ENCODE results near the gene CDH11.

Gene CDH11

GRCh38 chr16:65059406-65059980, 62.4 kb downstream of the CDH11 start:
- H3K9me3 ChIP-seq (ENCODE audit: insufficient read depth, low read length), result no peaks in the 10 kb centered on the region
- H2AFZ ChIP-seq (ENCODE audit: low read depth, low read length), result no peak overlapping the region
- no peak overlapping the region for H3K4me3 ChIP-seq (ENCODE audit: low read length)
- no peaks in the 10 kb centered on the region for H3K4me1 ChIP-seq (ENCODE audit: low read length)
- H3K36me3 ChIP-seq (replicated peaks; ENCODE audit: low read depth, low read length), result no peaks in the 10 kb centered on the region
- no peak overlapping the region for H3K4me2 ChIP-seq (ENCODE audit: low read length)
- H3K79me2 ChIP-seq (ENCODE audit: low read length), result no peaks in the 10 kb centered on the region
- no peak for TF ChIP-seq EZH2phosphoT487 (IDR thresholded peaks at IDR 0.05; ENCODE audit: low read depth)
- TF ChIP-seq, protein P1, sequence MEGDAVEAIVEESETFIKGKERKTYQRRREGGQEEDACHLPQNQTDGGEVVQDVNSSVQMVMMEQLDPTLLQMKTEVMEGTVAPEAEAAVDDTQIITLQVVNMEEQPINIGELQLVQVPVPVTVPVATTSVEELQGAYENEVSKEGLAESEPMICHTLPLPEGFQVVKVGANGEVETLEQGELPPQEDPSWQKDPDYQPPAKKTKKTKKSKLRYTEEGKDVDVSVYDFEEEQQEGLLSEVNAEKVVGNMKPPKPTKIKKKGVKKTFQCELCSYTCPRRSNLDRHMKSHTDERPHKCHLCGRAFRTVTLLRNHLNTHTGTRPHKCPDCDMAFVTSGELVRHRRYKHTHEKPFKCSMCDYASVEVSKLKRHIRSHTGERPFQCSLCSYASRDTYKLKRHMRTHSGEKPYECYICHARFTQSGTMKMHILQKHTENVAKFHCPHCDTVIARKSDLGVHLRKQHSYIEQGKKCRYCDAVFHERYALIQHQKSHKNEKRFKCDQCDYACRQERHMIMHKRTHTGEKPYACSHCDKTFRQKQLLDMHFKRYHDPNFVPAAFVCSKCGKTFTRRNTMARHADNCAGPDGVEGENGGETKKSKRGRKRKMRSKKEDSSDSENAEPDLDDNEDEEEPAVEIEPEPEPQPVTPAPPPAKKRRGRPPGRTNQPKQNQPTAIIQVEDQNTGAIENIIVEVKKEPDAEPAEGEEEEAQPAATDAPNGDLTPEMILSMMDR (IDR thresholded peaks at IDR 0.05; ENCODE audit: low read depth, low read length), result no peak
- H4K20me1 ChIP-seq (ENCODE audit: insufficient read depth, low read length), result no peaks in the 10 kb centered on the region
- no peak overlapping the region for H3K9ac ChIP-seq (ENCODE audit: low read length)
- no peaks in the 10 kb centered on the region for H3K27me3 ChIP-seq (ENCODE audit: low read depth, low read length)
- H3K27ac ChIP-seq (ENCODE audit: low read length), result no peak overlapping the region

DNA sequence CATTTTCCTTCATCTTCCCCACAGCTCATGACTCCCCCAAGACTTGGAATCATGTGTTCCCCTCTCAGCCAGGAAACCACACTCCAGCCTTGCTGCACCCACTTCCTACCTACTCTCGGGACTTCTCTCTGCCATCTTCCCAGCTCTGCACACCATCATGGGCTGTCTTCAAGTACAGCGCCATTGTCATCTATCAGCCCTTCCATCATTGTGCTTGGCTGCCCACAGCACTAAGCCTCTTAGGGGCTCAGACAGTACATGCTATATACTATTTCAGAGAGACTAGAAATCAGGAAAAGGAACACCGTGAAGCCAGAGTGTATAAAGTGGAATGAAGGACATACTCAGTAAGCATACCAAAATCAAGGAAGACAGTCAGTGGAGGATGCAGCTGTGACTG, 64.7 kb downstream of the CDH11 start:
- Histone ChIP-seq H3K9ac (ENCODE audit: low read length) (no peak overlapping the region), H4K20me1 (ENCODE audit: insufficient read depth, low read length) (no peaks in the 10 kb centered on the region), H3K4me1 (ENCODE audit: low read length) (no peaks in the 10 kb centered on the region), H3K36me3 (replicated peaks; ENCODE audit: low read depth, low read length) (no peaks in the 10 kb centered on the region), H3K9me3 (ENCODE audit: insufficient read depth, low read length) (no peaks in the 10 kb centered on the region), H3K4me3 (ENCODE audit: low read length) (no peak overlapping the region), H2AFZ (ENCODE audit: low read depth, low read length) (no peak overlapping the region), H3K79me2 (ENCODE audit: low read length) (no peaks in the 10 kb centered on the region), H3K27ac (ENCODE audit: low read length) (no peak overlapping the region), H3K4me2 (ENCODE audit: low read length) (no peak overlapping the region), H3K27me3 (ENCODE audit: low read depth, low read length) (no peaks in the 10 kb centered on the region)
- TF ChIP-seq EZH2phosphoT487 (IDR thresholded peaks at IDR 0.05; ENCODE audit: low read depth), result no peak
- TF ChIP-seq, protein P1 (IDR thresholded peaks at IDR 0.05; ENCODE audit: low read depth, low read length), result no peak

DNA sequence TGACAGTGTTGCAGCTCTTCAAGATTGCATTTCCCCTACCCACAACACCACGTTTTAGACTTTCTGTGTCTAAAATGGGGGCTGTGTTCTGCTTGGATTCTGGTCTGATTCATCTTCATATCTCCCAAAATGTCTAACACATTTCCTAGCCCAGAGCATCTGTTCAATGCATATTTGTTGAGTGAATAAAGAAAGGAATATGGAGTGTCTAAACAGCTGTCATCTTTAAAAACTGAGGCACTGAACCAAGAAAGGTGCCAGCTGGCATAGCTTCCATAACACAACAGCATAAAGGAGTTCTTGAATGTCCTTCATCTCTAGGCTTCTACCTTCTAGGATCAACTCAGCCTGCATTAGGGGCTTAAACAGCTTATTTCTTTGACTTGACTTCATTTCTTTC, 67.4 kb downstream of the CDH11 start:
- Histone ChIP-seq H3K27ac (ENCODE audit: low read length) (no peak overlapping the region), H3K9me3 (ENCODE audit: insufficient read depth, low read length) (no peaks in the 10 kb centered on the region), H3K79me2 (ENCODE audit: low read length) (no peaks in the 10 kb centered on the region), H3K4me2 (ENCODE audit: low read length) (no peak overlapping the region), H3K9ac (ENCODE audit: low read length) (no peak overlapping the region), H4K20me1 (ENCODE audit: insufficient read depth, low read length) (no peaks in the 10 kb centered on the region), H3K36me3 (replicated peaks; ENCODE audit: low read depth, low read length) (no peaks in the 10 kb centered on the region), H3K4me3 (ENCODE audit: low read length) (no peak overlapping the region), H3K4me1 (ENCODE audit: low read length) (no peaks in the 10 kb centered on the region), H2AFZ (ENCODE audit: low read depth, low read length) (no peak overlapping the region), H3K27me3 (ENCODE audit: low read depth, low read length) (no peaks in the 10 kb centered on the region)
- TF ChIP-seq, protein P1 (IDR thresholded peaks at IDR 0.05; ENCODE audit: low read depth, low read length), result no peak
- no peak for TF ChIP-seq EZH2phosphoT487 (IDR thresholded peaks at IDR 0.05; ENCODE audit: low read depth)

DNA sequence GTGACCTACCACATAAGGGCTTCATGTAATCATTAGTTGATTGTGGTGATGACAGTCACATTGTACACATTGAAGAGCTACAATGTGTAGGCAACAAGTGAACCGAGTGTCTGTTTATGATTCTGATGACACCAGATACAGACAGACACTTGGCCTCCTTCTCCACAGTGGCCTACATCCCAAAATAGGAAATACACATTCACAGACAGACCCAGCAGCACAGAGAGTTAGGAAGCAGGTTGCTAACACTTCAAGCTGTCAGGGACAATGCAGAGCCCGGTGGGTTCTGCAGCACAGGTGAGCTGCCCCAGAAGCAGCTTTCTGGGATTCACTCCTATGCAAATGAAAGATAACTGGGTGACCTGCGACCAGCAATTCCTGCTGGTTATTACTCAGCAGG, 72.2 kb downstream of the CDH11 start:
- no peak overlapping the region for H3K4me3 ChIP-seq (ENCODE audit: low read length)
- H3K79me2 ChIP-seq (ENCODE audit: low read length), result no peaks in the 10 kb centered on the region
- no peak overlapping the region for H3K9ac ChIP-seq (ENCODE audit: low read length)
- H3K27ac ChIP-seq (ENCODE audit: low read length), result no peak overlapping the region
- H4K20me1 ChIP-seq (ENCODE audit: insufficient read depth, low read length), result no peaks in the 10 kb centered on the region
- no peak overlapping the region for H2AFZ ChIP-seq (ENCODE audit: low read depth, low read length)
- H3K4me1 ChIP-seq (ENCODE audit: low read length), result no peaks in the 10 kb centered on the region
- H3K4me2 ChIP-seq (ENCODE audit: low read length), result no peak overlapping the region
- no peaks in the 10 kb centered on the region for H3K27me3 ChIP-seq (ENCODE audit: low read depth, low read length)
- no peak for TF ChIP-seq EZH2phosphoT487 (IDR thresholded peaks at IDR 0.05; ENCODE audit: low read depth)
- TF ChIP-seq, protein P1 (IDR thresholded peaks at IDR 0.05; ENCODE audit: low read depth, low read length), result no peak
- H3K9me3 ChIP-seq (ENCODE audit: insufficient read depth, low read length), result no peaks in the 10 kb centered on the region
- no peaks in the 10 kb centered on the region for H3K36me3 ChIP-seq (replicated peaks; ENCODE audit: low read depth, low read length)
